Testis (tissue), 3 donors: ENCODE results near the gene DCAKD. TPM values are rescaled to one million over a fixed set of nuclear protein-coding genes. Genes with fewer than 3 reads are reported as not detected.

Experiments
- DNase-seq: peaks from one replicate; pipeline ENCODE4 v3.0.0-alpha.2; 2019
- H3K27ac ChIP-seq, 2 donors: fragments of 200-600 bp; sonication (generic); one replicate each; pipeline ENCODE4 v1.5.1; 2019
- H3K27me3 ChIP-seq: fragments of 200-600 bp; sonication (generic); one replicate; pipeline ENCODE4 v1.5.1; 2019
- H3K36me3 ChIP-seq: fragments of 200-600 bp; sonication (generic); one replicate; pipeline ENCODE4 v1.5.1; 2017; ENCODE audit warnings: low read depth; ENCODE audit errors: missing control alignments
- H3K4me1 ChIP-seq: fragments of 200-600 bp; sonication (generic); one replicate; pipeline ENCODE4 v1.5.1; 2019
- H3K4me3 ChIP-seq, 2 donors: fragments of 200-600 bp; sonication (generic); one replicate each; pipeline ENCODE4 v1.5.1; 2017 to 2019
- H3K9me3 ChIP-seq: fragments of 200-600 bp; sonication (generic); one replicate; pipeline ENCODE4 v1.5.1; 2017
- POLR2A ChIP-seq: fragments of 450-650 bp; IDR thresholded peaks from one replicate; pipeline ENCODE4 v1.6.1; 2017; ENCODE audit warnings: antibody characterized with exemption, mild to moderate bottlenecking, moderate library complexity
- WGBS, 2 donors: methylation state at CpG; one replicate each; pipeline ENCODE4 v1.1.5; 2018; 5-methylcytosine and 5-hydroxymethylcytosine counted together
- intact Hi-C: fragments of 100-400 bp; cut with DNase I; formaldehyde crosslinking; loops from one replicate; pipeline ENCODE4 v1.15.1; 2023; ENCODE audit warnings: low total_unique reads
- polyA plus RNA-seq: library from polyadenylated mRNA; stranded (reverse); fragments of 350-450 nt; fragmentation: Illumina TruSeq; extraction: RNeasy Lipid Tissue Mini Kit (QIAGEN cat#74804); gene quantifications from one replicate; pipeline ENCODE4 v1.2.3, GENCODE V29; 2014; ENCODE audit warnings: low read depth, low replicate concordance; ENCODE audit not compliant: insufficient read depth
- total RNA-seq, 2 donors: library from RNA; depleted of rRNA; stranded (reverse); fragments of >200 nt; gene quantifications; one replicate each; pipeline ENCODE4 v1.2.3, GENCODE V29; 2016
- TF ChIP-seq, protein P1 (sequence below), 3 experiments: fragments of 450-650 bp in 2 of 3; fragments of 200-600 bp in 1 of 3; sonication (generic) in 1 of 3; IDR thresholded peaks; one replicate each; pipeline ENCODE4 v1.5.1; 2016 to 2019; ENCODE audit warnings: antibody characterized with exemption in 3 of 3, mild to moderate bottlenecking in 2 of 3, moderate library complexity in 1 of 3

DCAKD gene
- total and polyA plus RNA-seq, 3 donors from 2014 or later, result 33.2 to 72.5 (median 63.1) TPM

GRCh38 chr17:45005700-45006099, 45.7 kb downstream of the DCAKD start:
- H3K9me3 ChIP-seq, result no peaks in the 10 kb centered on the region
- no peak overlapping the region for H3K4me3 ChIP-seq
- 88 to 90% methylated on average over 2 of the region's 2 CpGs for WGBS, 2 donors
- no peak for DNase-seq
- TF ChIP-seq POLR2A, result no peak
- TF ChIP-seq, protein P1, sequence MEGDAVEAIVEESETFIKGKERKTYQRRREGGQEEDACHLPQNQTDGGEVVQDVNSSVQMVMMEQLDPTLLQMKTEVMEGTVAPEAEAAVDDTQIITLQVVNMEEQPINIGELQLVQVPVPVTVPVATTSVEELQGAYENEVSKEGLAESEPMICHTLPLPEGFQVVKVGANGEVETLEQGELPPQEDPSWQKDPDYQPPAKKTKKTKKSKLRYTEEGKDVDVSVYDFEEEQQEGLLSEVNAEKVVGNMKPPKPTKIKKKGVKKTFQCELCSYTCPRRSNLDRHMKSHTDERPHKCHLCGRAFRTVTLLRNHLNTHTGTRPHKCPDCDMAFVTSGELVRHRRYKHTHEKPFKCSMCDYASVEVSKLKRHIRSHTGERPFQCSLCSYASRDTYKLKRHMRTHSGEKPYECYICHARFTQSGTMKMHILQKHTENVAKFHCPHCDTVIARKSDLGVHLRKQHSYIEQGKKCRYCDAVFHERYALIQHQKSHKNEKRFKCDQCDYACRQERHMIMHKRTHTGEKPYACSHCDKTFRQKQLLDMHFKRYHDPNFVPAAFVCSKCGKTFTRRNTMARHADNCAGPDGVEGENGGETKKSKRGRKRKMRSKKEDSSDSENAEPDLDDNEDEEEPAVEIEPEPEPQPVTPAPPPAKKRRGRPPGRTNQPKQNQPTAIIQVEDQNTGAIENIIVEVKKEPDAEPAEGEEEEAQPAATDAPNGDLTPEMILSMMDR (IDR thresholded peaks at IDR 0.05), result no peak
- H3K27ac ChIP-seq, result no peak overlapping the region
- H3K4me1 ChIP-seq, result no peaks in the 10 kb centered on the region
- no peaks in the 10 kb centered on the region for H3K36me3 ChIP-seq
- H3K27me3 ChIP-seq, result no peaks in the 10 kb centered on the region
- intact Hi-C loops, result no loop called here

GRCh38 chr17:45004388-45004787, 47.0 kb downstream of the DCAKD start:
- H3K36me3 ChIP-seq, result no peaks in the 10 kb centered on the region
- whole genome bisulfite sequencing, 2 donors, result 93 to 98% methylated on average over 3 of the region's 3 CpGs
- no peak overlapping the region for H3K27ac ChIP-seq
- intact Hi-C loops, result no loop called here
- H3K4me3 ChIP-seq, result no peak overlapping the region
- DNase-seq, result no peak
- TF ChIP-seq, protein P1 (IDR thresholded peaks at IDR 0.05), result no peak
- TF ChIP-seq POLR2A, result no peak
- no peaks in the 10 kb centered on the region for H3K9me3 ChIP-seq
- no peaks in the 10 kb centered on the region for H3K27me3 ChIP-seq
- no peaks in the 10 kb centered on the region for H3K4me1 ChIP-seq

- no peak overlapping the region for H3K27ac ChIP-seq
- no peaks in the 10 kb centered on the region for H3K4me1 ChIP-seq
- 76% methylated on average over 8 of the region's 8 CpGs for WGBS, 2 donors
- no peak for DNase-seq
- intact Hi-C loops, result no loop called here
- H3K4me3 ChIP-seq, result no peak overlapping the region
- no peaks in the 10 kb centered on the region for H3K27me3 ChIP-seq
- TF ChIP-seq, protein P1 (IDR thresholded peaks at IDR 0.05), result no peak
- no peak for TF ChIP-seq POLR2A
- H3K36me3 ChIP-seq, result no peaks in the 10 kb centered on the region
- H3K9me3 ChIP-seq, result no peaks in the 10 kb centered on the region
Observed at GRCh38 chr17:45003877-45004276, 47.6 kb downstream of the DCAKD start.

DNA sequence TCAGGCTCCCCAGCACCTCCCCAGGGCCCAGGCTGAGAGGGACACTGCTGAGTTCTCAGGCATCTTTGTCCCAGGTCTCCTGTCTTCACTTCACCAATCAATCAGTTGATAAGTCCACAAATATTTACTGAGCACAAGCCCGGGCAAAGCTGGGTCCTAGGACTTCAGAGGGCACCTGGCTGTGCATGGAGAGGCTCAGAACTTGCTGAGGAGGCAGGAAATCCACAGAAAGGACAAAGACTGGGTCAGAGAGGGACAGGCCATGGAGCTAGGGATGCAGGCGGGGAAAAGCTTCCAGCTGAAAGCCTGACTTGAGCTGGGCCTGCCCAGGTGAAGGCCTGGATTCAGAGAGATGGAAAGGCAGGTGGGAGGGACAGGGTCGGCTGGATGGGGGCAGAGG, 50.1 kb downstream of the DCAKD start:
- Histone ChIP-seq H3K27ac (no peak overlapping the region), H3K27me3 (no peaks in the 10 kb centered on the region), H3K9me3 (no peaks in the 10 kb centered on the region), H3K4me1 (no peaks in the 10 kb centered on the region), H3K36me3 (no peaks in the 10 kb centered on the region), H3K4me3 (no peak overlapping the region)
- DNase-seq, result no peak
- TF ChIP-seq POLR2A, result no peak
- TF ChIP-seq, protein P1 (IDR thresholded peaks at IDR 0.05), result no peak
- intact Hi-C loops, result no loop called here
- WGBS, 2 donors, result 72 to 84% methylated on average over 3 of the region's 3 CpGs

DNA sequence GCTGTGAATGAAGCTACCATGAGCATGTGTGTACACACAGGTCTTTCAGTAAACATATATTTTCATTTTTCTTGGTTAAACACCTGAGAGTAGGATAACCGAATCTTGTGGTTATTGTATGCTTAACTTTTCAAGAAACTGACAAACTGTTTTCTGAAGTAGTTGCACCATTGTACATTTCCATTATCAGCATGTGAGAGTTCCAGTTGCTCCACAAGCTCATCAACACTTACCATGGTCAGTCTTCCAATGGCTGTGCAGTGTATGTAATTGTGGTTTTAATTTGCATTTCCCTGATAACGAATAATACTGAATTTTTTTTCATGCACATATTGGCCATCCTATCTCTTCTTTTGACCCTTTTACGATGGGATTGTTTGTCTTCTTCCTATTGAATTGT, 52.0 kb downstream of the DCAKD start:
- Histone ChIP-seq H3K4me1 (no peaks in the 10 kb centered on the region), H3K27ac (no peak overlapping the region), H3K9me3 (no peaks in the 10 kb centered on the region), H3K36me3 (no peaks in the 10 kb centered on the region), H3K4me3 (no peak overlapping the region), H3K27me3 (no peaks in the 10 kb centered on the region)
- DNase-seq, result no peak
- 92 to 94% methylated on average over 3 of the region's 3 CpGs for WGBS, 2 donors
- TF ChIP-seq POLR2A, result no peak
- TF ChIP-seq, protein P1 (IDR thresholded peaks at IDR 0.05), result no peak
- intact Hi-C loops, result no loop called here
